Ectodermal cell (in vitro differentiated cells): ENCODE results near the gene ATP6AP1.

Experiments used
- H3K27ac ChIP-seq: 2 replicates; pipeline ENCODE4 v1.7.0; 2013; ENCODE audit warnings: mild to moderate bottlenecking, low read depth, low read length; ENCODE audit not compliant: insufficient read depth, poor library complexity, severe bottlenecking
- H3K27me3 ChIP-seq: 2 replicates; pipeline ENCODE4 v1.7.0; 2013; ENCODE audit warnings: mild to moderate bottlenecking, low read length; ENCODE audit not compliant: insufficient read depth, control insufficient read depth, poor library complexity, severe bottlenecking
- H3K36me3 ChIP-seq: one replicate; pipeline ENCODE4 v1.7.0; 2013; ENCODE audit warnings: low read length; ENCODE audit not compliant: control insufficient read depth, insufficient read depth
- H3K4me1 ChIP-seq: one replicate; pipeline ENCODE4 v1.7.0; 2013; ENCODE audit warnings: low read length; ENCODE audit not compliant: control insufficient read depth, insufficient read depth
- H3K4me3 ChIP-seq: 2 replicates; pipeline ENCODE4 v1.7.0; 2013; ENCODE audit warnings: low read depth, low read length, control low read depth; ENCODE audit not compliant: insufficient read depth
- H3K9me3 ChIP-seq: 2 replicates; pipeline ENCODE4 v1.7.0; 2013; ENCODE audit warnings: mild to moderate bottlenecking, low read length, moderate library complexity; ENCODE audit not compliant: control insufficient read depth
- WGBS, 2 experiments: methylation state at CpG; one replicate each; pipeline ENCODE4 v1.1.7; 2013; ENCODE audit warnings: missing lambda C conversion rate in 2 of 2; 5-methylcytosine and 5-hydroxymethylcytosine counted together

Gene ATP6AP1

GRCh38 chrX:154437971-154438893, 9.8 kb downstream of the ATP6AP1 start:
- H3K4me1 ChIP-seq: peaks cover 4% of the 10 kb centered on the region
- H3K36me3 ChIP-seq: no peaks in the 10 kb centered on the region
- no peak overlapping the region for H3K27ac ChIP-seq
- WGBS, 2 experiments: 64 to 67% methylated on average over 28 of the region's 28 CpGs
- no peaks in the 10 kb centered on the region for H3K9me3 ChIP-seq
- H3K4me3 ChIP-seq: peak overlapping the region; percentile 58
- H3K27me3 ChIP-seq: no peaks in the 10 kb centered on the region

- WGBS, 2 experiments: 96 to 98% methylated on average over 13 to 14 of the region's 18 CpGs
- peaks cover 4% of the 10 kb centered on the region for H3K4me1 ChIP-seq
- H3K9me3 ChIP-seq: no peaks in the 10 kb centered on the region
- H3K36me3 ChIP-seq: no peaks in the 10 kb centered on the region
- H3K27me3 ChIP-seq: no peaks in the 10 kb centered on the region
- no peak overlapping the region for H3K4me3 ChIP-seq
- no peak overlapping the region for H3K27ac ChIP-seq
Observed at GRCh38 chrX:154439841-154440240, 11.4 kb downstream of the ATP6AP1 start.

DNA sequence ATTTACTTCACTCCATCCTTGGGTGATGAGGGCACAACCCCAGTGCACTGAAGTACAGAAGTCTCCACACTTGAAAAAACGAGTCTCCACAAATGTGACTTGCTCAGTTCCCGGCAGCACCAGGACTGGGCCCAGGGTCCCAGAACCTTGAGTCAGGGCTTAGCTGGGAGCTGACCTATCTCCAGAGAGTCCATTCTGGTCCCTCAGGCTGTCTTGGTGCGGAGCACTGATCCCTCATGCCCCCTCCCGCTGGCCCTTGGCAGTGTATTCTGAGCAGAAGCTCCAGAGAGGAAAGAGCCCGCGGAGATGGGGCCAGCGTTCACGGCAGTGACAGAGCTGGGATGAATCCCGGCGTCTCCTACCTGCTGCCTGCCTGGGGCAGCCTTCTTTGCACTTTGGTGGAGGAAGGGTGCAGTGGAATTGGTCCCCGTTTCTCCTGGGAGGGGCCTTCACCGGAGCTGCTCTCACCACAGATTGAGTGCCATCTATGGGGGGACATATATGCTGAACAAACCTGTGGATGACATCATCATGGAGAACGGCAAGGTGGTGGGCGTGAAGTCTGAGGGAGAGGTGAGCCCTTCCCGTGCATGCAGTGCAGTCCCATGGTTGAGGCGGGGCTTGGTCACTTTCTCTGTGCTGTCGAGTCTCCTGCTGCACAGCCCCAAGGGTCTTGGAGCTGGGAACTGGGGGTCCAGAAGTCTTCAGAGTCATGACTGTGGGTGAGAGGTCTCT, 12.3 kb downstream of the ATP6AP1 start:
- Histone ChIP-seq H3K4me1 (peaks cover 8% of the 10 kb centered on the region), H3K9me3 (no peaks in the 10 kb centered on the region), H3K36me3 (no peaks in the 10 kb centered on the region), H3K4me3 (no peak overlapping the region), H3K27ac (no peak overlapping the region), H3K27me3 (no peaks in the 10 kb centered on the region)
- WGBS, 2 experiments: 94 to 95% methylated on average over 17 of the region's 17 CpGs

DNA sequence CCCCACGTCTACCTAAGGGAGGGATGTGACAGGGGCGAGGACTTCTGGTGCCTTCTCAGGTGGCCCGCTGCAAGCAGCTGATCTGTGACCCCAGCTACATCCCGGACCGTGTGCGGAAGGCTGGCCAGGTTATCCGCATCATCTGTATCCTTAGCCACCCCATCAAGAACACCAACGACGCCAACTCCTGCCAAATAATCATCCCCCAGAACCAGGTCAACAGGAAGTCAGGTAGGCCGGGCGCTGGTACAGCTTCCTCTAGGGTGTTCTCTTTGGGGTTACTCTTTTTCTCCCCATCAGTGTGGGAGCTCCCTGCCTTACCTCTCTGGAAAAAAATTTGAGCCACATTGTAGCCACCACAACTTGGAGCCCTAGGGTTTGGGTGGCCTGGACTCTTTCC, 13.1 kb downstream of the ATP6AP1 start:
- Histone ChIP-seq H3K4me1 (peaks cover 8% of the 10 kb centered on the region), H3K27ac (no peak overlapping the region), H3K4me3 (no peak overlapping the region), H3K9me3 (no peaks in the 10 kb centered on the region), H3K27me3 (no peaks in the 10 kb centered on the region), H3K36me3 (no peaks in the 10 kb centered on the region)
- 95% methylated on average over 11 of the region's 11 CpGs for WGBS, 2 experiments

DNA sequence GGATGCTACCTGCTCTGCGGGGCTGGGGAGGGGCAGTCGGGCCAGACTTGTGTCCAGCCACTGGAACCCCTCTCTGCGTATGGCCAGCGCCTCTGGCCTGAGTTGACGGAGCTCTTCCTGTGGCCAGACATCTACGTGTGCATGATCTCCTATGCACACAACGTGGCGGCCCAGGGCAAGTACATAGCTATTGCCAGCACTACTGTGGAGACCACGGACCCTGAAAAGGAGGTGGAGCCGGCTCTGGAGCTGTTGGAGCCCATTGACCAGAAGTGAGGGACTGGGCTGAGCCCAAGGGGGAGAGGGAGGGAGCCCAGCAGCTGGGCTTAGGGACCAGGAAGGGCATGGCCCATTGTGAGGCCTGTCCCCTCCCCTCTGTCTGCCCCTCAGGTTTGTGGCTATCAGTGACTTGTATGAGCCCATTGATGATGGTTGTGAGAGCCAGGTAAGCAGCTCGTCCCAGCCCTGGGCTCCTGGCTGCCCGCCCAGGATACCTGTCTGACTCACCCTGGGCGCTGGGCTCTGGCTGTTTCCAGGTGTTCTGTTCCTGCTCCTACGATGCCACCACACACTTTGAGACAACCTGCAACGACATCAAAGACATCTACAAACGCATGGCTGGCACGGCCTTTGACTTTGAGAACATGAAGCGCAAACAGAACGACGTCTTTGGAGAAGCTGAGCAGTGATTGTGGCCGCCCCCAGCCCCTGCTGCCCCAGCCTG, 13.7 kb downstream of the ATP6AP1 start:
- Histone ChIP-seq H3K36me3 (no peaks in the 10 kb centered on the region), H3K27ac (no peak overlapping the region), H3K4me3 (no peak overlapping the region), H3K4me1 (peaks cover 8% of the 10 kb centered on the region), H3K27me3 (no peaks in the 10 kb centered on the region), H3K9me3 (no peaks in the 10 kb centered on the region)
- WGBS, 2 experiments: 91 to 93% methylated on average over 21 of the region's 21 CpGs

- Histone ChIP-seq H3K4me1 (peaks cover 7% of the 10 kb centered on the region), H3K36me3 (no peaks in the 10 kb centered on the region), H3K27ac (peak overlapping the region; percentile 67), H3K9me3 (no peaks in the 10 kb centered on the region), H3K4me3 (peak overlapping the region; percentile 57), H3K27me3 (no peaks in the 10 kb centered on the region)
- 19 to 21% methylated on average over 10 of the region's 10 CpGs for WGBS, 2 experiments
Observed at GRCh38 chrX:154443479-154443910, 15.0 kb downstream of the ATP6AP1 start.

GRCh38 chrX:154443992-154444754, 15.7 kb downstream of the ATP6AP1 start, which contains the start of gene FAM50A:
Gene FAM50A (plus strand): TSS chrX:154444141. CDS start chrX:154444236, 95 bp downstream.
- Histone ChIP-seq H3K4me1 (peaks cover 4% of the 10 kb centered on the region), H3K9me3 (no peaks in the 10 kb centered on the region), H3K4me3 (peak within 1 kb of the TSS; percentile 57), H3K27ac (peak within 1 kb of the TSS; percentile 67), H3K27me3 (no peaks in the 10 kb centered on the region), H3K36me3 (no peaks in the 10 kb centered on the region)
- 2 to 3% methylated on average over 94 of the region's 94 CpGs for WGBS, 2 experiments

DNA sequence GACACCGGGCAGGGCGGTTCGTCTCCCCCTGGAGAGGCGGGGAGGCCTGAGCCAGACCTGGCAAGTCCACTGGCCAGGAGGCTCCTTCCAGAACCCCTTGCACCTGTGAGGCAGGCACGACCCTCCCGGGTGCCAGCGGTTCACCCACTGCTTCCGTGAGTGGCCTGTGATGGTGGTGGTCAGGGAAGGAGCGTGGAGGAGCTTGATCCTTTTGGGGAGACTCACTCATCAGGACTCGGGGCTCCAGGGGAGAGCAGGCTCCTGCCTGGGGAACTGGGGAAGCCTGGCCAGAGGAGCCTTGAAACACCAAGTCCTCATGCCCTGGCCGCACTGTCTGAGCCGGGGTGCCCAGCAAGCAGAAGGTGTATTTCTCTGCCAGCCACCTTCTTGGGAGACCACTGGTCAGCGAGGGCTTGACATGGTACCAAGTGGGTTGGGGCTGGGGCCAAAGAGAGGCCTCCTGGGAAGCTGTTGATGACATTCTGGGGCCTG, 16.3 kb downstream of the ATP6AP1 start:
- H3K4me3 ChIP-seq: peak overlapping the region; percentile 57
- WGBS, 2 experiments: 77 to 81% methylated on average over 13 of the region's 13 CpGs
- no peaks in the 10 kb centered on the region for H3K9me3 ChIP-seq
- no peaks in the 10 kb centered on the region for H3K36me3 ChIP-seq
- no peak overlapping the region for H3K27ac ChIP-seq
- H3K27me3 ChIP-seq: no peaks in the 10 kb centered on the region
- H3K4me1 ChIP-seq: peaks cover 4% of the 10 kb centered on the region

DNA sequence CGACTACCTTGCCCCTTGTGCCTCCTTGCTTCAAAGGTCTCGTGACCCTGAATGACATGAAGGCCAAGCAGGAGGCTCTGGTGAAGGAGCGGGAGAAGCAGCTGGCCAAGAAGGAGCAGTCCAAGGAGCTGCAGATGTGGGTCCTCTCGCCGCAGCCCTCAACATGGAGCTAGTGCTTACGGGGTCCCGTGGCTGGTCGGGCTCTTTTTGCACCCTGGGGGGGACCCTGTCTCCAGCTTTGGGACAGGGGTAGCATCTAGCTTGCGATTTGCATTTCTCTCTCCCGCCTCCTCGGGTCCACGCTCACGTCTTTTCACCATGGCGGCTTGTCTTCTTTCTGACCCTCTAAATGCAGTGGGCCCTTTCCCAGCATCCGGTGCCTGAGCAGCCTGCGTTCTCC, 17.3 kb downstream of the ATP6AP1 start:
- Histone ChIP-seq H3K4me1 (peaks cover 4% of the 10 kb centered on the region), H3K27me3 (no peaks in the 10 kb centered on the region)
- WGBS, 2 experiments: 97% methylated on average over 16 of the region's 16 CpGs

More for the DNA sequence above, 17.3 kb downstream of the ATP6AP1 start:
- Histone ChIP-seq H3K4me3 (no peak overlapping the region), H3K9me3 (no peaks in the 10 kb centered on the region), H3K36me3 (no peaks in the 10 kb centered on the region), H3K27ac (no peak overlapping the region)
